Endothelial cell of umbilical vein (primary cell): ENCODE results near the gene NEK4. TPM values are rescaled to one million over a fixed set of nuclear protein-coding genes. Genes with fewer than 3 reads are reported as not detected.

Experiments
- BruUV-seq: library from RNA; stranded (reverse); fragments of 400-500 nt; replicated peaks from 2 replicates; lab custom pipeline; 2021; lab: Mats Ljungman, UMichigan
- CTCF ChIA-PET: fragments of 300-600, 350-600 bp; sonication (Branson Sonifier 250); formaldehyde crosslinking; loops from one replicate; lab custom pipeline; 2021; ENCODE audit warnings: antibody characterized with exemption, inconsistent platforms; lab: Charles Lee
- POLR2A ChIA-PET: fragments of 300-600, 350-600 bp; sonication (Branson Sonifier 250); formaldehyde crosslinking; loops from one replicate; lab custom pipeline; 2021; ENCODE audit warnings: antibody characterized with exemption, inconsistent platforms; lab: Charles Lee
- DNase-seq: peaks from one replicate; pipeline ENCODE4 v3.0.0-alpha.2; 2011; ENCODE audit warnings: low read depth, low spot score
- FAIRE-seq: peaks from 2 replicates; lab custom pipeline; 2011; peaks lifted over from hg19 to GRCh38; lab: Jason Lieb, UNC
- H2AFZ ChIP-seq: 2 replicates; pipeline ENCODE4 v1.6.0; 2012; ENCODE audit warnings: low read depth, low read length, control low read depth, inconsistent platforms
- H3K27ac ChIP-seq: 2 replicates; pipeline ENCODE4 v1.5.1; 2011; ENCODE audit warnings: low read depth, mild to moderate bottlenecking, control low read depth, low read length, moderate library complexity; ENCODE audit not compliant: insufficient read depth
- H3K27me3 ChIP-seq, 2 experiments: 2 replicates each; pipeline versions ENCODE4 v1.6.0 to v1.6.1; 2011; ENCODE audit warnings: low read length in 2 of 2, mixed read lengths in 1 of 2; ENCODE audit not compliant: control insufficient read depth in 2 of 2, insufficient read depth in 2 of 2
- H3K36me3 ChIP-seq, 2 experiments: 2 replicates in 1 of 2; 3 replicates in 1 of 2; pipeline ENCODE4 v1.5.1; 2011; ENCODE audit warnings: low read length in 2 of 2, mild to moderate bottlenecking in 1 of 2, moderate library complexity in 1 of 2; ENCODE audit not compliant: control insufficient read depth in 2 of 2, insufficient read depth in 2 of 2; ENCODE audit errors: extremely low read depth in 1 of 2
- H3K4me1 ChIP-seq: 3 replicates; pipeline ENCODE4 v1.5.1; 2011; ENCODE audit warnings: mild to moderate bottlenecking, low read length; ENCODE audit not compliant: control insufficient read depth, insufficient read depth; ENCODE audit errors: extremely low read depth
- H3K4me2 ChIP-seq: 2 replicates; pipeline ENCODE4 v1.6.1; 2011; ENCODE audit warnings: low read length, control low read depth, mixed read lengths; ENCODE audit not compliant: insufficient read depth
- H3K4me3 ChIP-seq, 3 experiments: fragments of 200-600 bp in 1 of 3; sonication (generic), shearing (Covaris generic) in 1 of 3; replicated peaks in 1 of 3; 2 replicates each; pipeline ENCODE4 v1.5.1; 2011 to 2016; ENCODE audit warnings: control low read depth in 3 of 3, low read length in 3 of 3, mild to moderate bottlenecking in 2 of 3, inconsistent platforms in 1 of 3, low read depth in 1 of 3, moderate library complexity in 1 of 3; ENCODE audit not compliant: insufficient read depth in 1 of 3
- H3K79me2 ChIP-seq: 2 replicates; pipeline ENCODE4 v1.6.0; 2012; ENCODE audit warnings: low read length, inconsistent platforms; ENCODE audit not compliant: control insufficient read depth, insufficient read depth
- H3K9ac ChIP-seq: replicated peaks from 2 replicates; pipeline ENCODE3; 2011; ENCODE audit warnings: low read length, control low read depth; ENCODE audit not compliant: insufficient read depth; ENCODE audit errors: extremely low read depth
- H3K9me1 ChIP-seq: replicated peaks from 3 replicates; pipeline ENCODE4 v1.6.0; 2011; ENCODE audit warnings: mild to moderate bottlenecking, low read length; ENCODE audit not compliant: control insufficient read depth, insufficient read depth; ENCODE audit errors: extremely low read depth
- H3K9me3 ChIP-seq: replicated peaks from 2 replicates; pipeline ENCODE4 v1.5.1; 2012; ENCODE audit warnings: low read length, inconsistent platforms; ENCODE audit not compliant: control insufficient read depth, insufficient read depth
- H4K20me1 ChIP-seq: replicated peaks from 2 replicates; pipeline ENCODE3; 2011; ENCODE audit warnings: mild to moderate bottlenecking, low read length; ENCODE audit not compliant: control insufficient read depth, insufficient read depth; ENCODE audit errors: extremely low read depth
- EZH2 ChIP-seq: IDR thresholded peaks from 2 replicates; pipeline ENCODE4 v1.6.1; 2012; ENCODE audit warnings: borderline replicate concordance, low read depth, mild to moderate bottlenecking, moderate library complexity, low read length, inconsistent platforms; ENCODE audit not compliant: severe bottlenecking
- FOS ChIP-seq: IDR thresholded peaks from 2 replicates; pipeline ENCODE4 v1.6.1; 2011; ENCODE audit warnings: mild to moderate bottlenecking, low read length, moderate library complexity, borderline replicate concordance; ENCODE audit not compliant: insufficient read depth
- GATA2 ChIP-seq: IDR thresholded peaks from 2 replicates; pipeline ENCODE4 v1.7.0; 2011; ENCODE audit warnings: low read depth, mild to moderate bottlenecking, moderate library complexity, mixed read lengths, low read length; ENCODE audit not compliant: insufficient read length, insufficient read depth
- JUN ChIP-seq: IDR thresholded peaks from 2 replicates; pipeline ENCODE4 v1.6.1; 2011; ENCODE audit warnings: borderline replicate concordance, low read depth; ENCODE audit not compliant: insufficient read length, insufficient read depth
- MYC ChIP-seq: IDR thresholded peaks from one replicate; pipeline ENCODE4 v1.6.1; 2011; ENCODE audit warnings: mild to moderate bottlenecking, low read depth, low read length
- POLR2A ChIP-seq: IDR thresholded peaks from 2 replicates; pipeline ENCODE4 v1.6.1; 2012; ENCODE audit warnings: low read depth, mild to moderate bottlenecking, control low read depth, low read length
- POLR2AphosphoS5 ChIP-seq: IDR thresholded peaks from 2 replicates; pipeline ENCODE4 v1.6.1; 2012; ENCODE audit warnings: low read depth, mild to moderate bottlenecking, control low read depth, low read length, moderate library complexity; ENCODE audit not compliant: insufficient read depth
- dilution Hi-C: fragments of 300-500 bp; cut with MboI; formaldehyde crosslinking; loops from one replicate; pipeline ENCODE4 v1.15.0; 2019; ENCODE audit warnings: low sequenced_read_pairs; ENCODE audit not compliant: extremely low pct_ligation_motif_present
- intact Hi-C: fragments of 100-400 bp; cut with micrococcal nuclease; formaldehyde crosslinking; loops from one replicate; pipeline ENCODE4 v1.10.0; 2022
- polyA plus RNA-seq, 4 experiments: library from polyadenylated mRNA; depleted of rRNA in 3 of 4; stranded (reverse) in 3 of 4; unstranded in 1 of 4; fragments of >200 nt; gene quantifications; 2 replicates each; pipeline versions ENCODE4 v1.2.1 to v1.2.3, GENCODE V29; 2011 to 2012; ENCODE audit warnings: missing spikeins in 1 of 4
- total RNA-seq: library from RNA; stranded (reverse); gene quantifications from 2 replicates; pipeline ENCODE4 v1.2.3, GENCODE V29; 2021
- TF ChIP-seq, protein P1 (sequence below): IDR thresholded peaks from 2 replicates; pipeline ENCODE4 v1.6.1; 2011; ENCODE audit not compliant: insufficient read depth, insufficient read length
- TF ChIP-seq, protein P2 (sequence below), 2 donors: IDR thresholded peaks; 1 replicate in 1 of 2; 2 replicates in 1 of 2; pipeline ENCODE4 v1.5.1; 2011; ENCODE audit warnings: low read length in 2 of 2, mild to moderate bottlenecking in 2 of 2, moderate library complexity in 2 of 2, control low read depth in 1 of 2, inconsistent platforms in 1 of 2, low read depth in 1 of 2; ENCODE audit not compliant: insufficient read depth in 1 of 2; ENCODE audit errors: extremely low read depth in 1 of 2

Gene NEK4
- total and polyA plus RNA-seq, 2 donors (not counting 3 experiments of a cell fraction or from before 2014, with no cell fraction given): 4.4 to 20.8 TPM

GRCh38 chr3:52733256-52733891 lies 37.4 kb downstream of the NEK4 start:
- Histone ChIP-seq H3K27ac (no peak overlapping the region), H3K4me3 (no peak overlapping the region), H3K27me3 (no peaks in the 10 kb centered on the region), H3K4me2 (no peak overlapping the region), H3K9me1 (no peaks in the 10 kb centered on the region), H2AFZ (no peak overlapping the region), H3K79me2 (no peaks in the 10 kb centered on the region), H4K20me1 (no peaks in the 10 kb centered on the region), H3K36me3 (peaks cover 9 to 10% of the 10 kb centered on the region in 2 experiments), H3K9ac (no peak overlapping the region), H3K9me3 (no peaks in the 10 kb centered on the region), H3K4me1 (no peaks in the 10 kb centered on the region)
- no TSS peak for BruUV-seq
- ChIA-PET POLR2A (no interaction called here), CTCF (no interaction called here)
- dilution Hi-C loops: no loop called here
- intact Hi-C loops: no loop called here
- DNase-seq (no peak), FAIRE-seq (no peak)
- TF ChIP-seq GATA2 (no peak), JUN (no peak), MYC (no peak), POLR2AphosphoS5 (no peak), FOS (no peak), EZH2 (no peak), POLR2A (no peak)
- TF ChIP-seq, protein P1, sequence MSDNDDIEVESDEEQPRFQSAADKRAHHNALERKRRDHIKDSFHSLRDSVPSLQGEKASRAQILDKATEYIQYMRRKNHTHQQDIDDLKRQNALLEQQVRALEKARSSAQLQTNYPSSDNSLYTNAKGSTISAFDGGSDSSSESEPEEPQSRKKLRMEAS: no peak
- TF ChIP-seq, protein P2, sequence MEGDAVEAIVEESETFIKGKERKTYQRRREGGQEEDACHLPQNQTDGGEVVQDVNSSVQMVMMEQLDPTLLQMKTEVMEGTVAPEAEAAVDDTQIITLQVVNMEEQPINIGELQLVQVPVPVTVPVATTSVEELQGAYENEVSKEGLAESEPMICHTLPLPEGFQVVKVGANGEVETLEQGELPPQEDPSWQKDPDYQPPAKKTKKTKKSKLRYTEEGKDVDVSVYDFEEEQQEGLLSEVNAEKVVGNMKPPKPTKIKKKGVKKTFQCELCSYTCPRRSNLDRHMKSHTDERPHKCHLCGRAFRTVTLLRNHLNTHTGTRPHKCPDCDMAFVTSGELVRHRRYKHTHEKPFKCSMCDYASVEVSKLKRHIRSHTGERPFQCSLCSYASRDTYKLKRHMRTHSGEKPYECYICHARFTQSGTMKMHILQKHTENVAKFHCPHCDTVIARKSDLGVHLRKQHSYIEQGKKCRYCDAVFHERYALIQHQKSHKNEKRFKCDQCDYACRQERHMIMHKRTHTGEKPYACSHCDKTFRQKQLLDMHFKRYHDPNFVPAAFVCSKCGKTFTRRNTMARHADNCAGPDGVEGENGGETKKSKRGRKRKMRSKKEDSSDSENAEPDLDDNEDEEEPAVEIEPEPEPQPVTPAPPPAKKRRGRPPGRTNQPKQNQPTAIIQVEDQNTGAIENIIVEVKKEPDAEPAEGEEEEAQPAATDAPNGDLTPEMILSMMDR (IDR thresholded peaks at IDR 0.05; ENCODE audit: extremely low read depth in 1 of 2, insufficient read depth in 1 of 2, low read depth in 1 of 2, low read length in 2 of 2): no peak
